RCC 7860 (cell line): ENCODE results near the gene DCDC2.
"Not testable (repeated sequence)": the region's sequence is repeated elsewhere in the genome, so short reads cannot be mapped to it uniquely, and the experiment has no call there.

Experiments
- DNase-seq: peaks from one replicate; pipeline ENCODE4 v3.0.0-alpha.2; 2015; ENCODE audit warnings: low spot score
- FAIRE-seq: peaks from 2 replicates; lab custom pipeline; 2012; peaks lifted over from hg19 to GRCh38; lab: Jason Lieb, UNC

DCDC2 gene

DNA sequence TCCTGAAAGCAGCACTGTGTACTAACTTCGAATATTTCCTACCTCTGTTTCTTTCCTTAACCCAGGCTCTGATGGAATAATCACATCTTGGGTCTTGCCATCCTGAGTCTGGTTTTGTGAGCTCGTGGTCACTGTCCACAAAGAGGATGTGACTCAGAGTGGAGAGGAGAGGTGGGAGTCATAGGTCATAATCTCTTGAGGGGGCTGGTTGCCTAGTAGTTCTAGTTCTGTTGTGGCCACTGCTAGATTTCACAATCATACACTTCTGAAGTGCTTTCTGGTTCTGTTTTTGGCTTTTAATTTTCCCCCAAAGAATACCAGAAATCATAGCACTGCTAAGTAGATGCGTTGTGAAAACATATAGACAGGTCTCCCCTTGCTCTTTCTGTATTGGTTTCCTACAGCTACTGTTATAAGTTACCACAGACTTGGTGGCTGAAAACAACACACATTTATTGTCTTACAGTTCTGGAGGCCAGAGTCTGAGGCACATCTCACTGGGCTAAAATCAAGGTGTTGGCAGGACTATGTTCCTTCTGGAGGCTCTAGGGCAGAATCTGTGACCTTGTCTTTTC, 129.1 kb downstream of the DCDC2 start:
- DNase-seq (peak; percentile 88), FAIRE-seq (peak; percentile 94)

DNA sequence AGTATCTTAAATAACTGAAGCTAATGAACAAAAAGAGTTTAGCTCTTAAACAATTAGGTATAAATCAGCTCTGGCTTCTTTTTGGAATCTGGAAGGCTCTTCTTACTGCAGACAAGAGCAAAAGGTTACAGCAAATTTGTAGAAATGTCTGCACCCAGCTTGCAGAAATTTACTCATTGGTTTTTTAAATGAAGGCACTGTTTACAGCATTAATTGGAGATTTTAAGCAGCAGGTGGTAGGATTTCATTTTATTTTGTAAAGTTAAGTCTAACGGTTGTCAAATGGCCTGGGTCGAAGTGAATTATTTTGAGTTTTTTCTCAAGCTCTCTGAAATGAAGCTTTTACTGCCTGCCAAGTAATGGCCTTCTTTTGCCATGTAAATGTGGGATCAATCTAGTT, 129.7 kb downstream of the DCDC2 start:
- DNase-seq = no peak
- FAIRE-seq = no peak

DNA sequence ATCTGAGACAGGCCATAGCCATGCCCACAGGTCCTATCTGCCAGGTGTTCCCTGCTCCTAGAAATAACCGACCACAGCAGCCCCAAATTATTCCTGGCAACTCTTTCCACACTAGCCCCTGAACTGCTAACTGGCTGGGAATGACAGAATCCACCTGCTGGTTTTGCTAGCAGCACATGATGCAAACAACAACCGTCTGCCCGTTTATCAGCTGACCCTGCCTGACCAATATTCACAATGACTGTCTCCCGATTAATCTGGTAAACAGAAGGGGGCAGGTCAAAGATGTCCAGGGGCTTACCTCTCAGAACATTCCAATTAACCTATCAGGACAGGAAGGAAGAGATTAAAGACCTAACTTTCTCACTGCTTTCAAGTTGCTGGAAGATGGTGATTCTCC, 130.3 kb downstream of the DCDC2 start:
- no peak for DNase-seq
- no peak for FAIRE-seq

DNA sequence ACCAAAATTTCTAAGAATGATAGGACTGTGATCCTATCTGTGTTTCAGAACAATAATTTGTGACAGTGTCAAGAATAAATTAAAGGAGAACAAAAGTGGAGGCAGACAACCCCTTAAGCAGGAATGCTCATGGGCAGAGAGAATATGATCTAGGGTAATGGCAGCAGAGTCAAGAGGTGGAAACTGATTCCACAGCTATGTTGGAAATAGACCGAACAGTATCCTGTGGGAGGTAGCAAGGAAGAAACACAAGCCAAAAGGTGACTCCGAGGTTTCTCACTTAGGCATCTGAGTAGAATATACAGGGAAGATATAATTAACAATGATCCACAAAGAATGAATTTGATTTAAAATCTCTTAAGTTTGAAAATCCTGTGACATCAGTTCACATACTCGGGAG, 131.3 kb downstream of the DCDC2 start:
- DNase-seq = no peak
- no peak for FAIRE-seq

DNA sequence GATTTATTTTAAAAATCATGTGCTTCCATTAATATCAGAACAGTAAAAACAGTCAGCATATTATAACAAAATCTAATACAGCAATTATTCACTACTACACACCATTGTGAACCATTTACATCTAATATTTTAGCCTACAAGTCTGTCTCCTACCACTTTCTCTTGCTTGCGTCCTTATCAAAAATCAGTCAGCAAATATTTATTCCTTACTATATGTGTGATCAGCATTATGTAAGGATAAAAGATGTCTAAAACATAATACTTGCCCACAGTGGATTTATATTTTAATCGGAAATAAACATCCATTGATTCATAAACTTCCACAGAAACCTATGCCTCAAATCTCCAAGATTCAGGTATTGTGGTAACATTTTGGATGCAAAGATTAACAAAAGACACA, 132.0 kb downstream of the DCDC2 start:
- DNase-seq (no peak), FAIRE-seq (no peak)

DNA sequence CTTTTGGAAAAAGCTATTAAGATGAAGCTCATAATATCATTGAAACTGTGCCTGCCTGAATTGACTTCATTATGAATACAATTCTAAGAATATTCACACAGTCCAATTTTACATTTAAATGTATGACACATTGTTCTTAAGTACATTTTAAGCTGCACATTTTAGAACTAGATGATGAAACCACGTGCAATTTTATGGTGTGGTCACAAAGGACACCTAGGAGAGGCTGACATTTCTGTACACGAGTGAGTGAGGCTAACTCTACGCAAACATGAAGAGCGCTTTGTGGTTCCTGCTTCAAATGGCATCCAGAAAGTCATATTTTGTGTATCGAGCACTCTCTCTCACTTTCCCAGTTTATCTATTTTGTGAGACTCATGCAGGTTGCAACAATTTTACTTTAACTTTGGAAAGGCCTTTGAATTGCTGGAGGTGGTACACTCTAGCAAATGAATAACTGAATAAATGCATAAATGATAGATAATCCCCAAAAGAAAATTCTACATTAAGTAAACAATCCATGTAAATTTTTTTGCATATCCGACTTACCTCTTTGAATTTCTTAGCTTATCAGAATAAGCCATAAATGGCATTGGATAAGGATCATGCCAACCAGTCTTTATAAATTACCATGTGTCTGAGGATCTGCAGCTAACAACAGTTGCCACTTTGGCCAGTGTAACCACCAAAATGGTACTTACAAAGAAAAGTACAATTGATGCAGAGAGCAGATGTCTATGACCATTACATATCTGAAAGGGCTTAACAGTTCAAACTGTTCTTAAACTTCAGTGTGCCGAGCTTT, 134.5 kb downstream of the DCDC2 start:
- FAIRE-seq (no peak), DNase-seq (no peak)

DNA sequence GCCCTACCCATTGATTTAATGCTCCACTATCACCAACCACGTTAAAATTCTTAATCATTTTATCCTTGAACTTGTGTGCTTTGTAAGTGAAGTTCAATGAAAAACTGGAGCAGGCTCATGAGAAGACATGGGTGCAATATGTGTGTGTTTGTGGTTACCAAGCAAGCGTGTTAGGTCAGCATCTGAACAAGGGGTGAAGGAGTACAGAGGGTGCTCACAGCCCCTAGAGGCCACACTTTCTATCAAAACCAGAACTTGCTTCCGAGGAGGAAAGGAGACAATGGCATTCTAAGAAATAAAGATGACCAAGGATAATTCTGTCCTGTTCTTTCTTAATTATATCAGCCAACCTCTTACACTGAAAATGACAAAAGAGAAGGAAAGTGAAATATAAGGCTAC, 138.2 kb downstream of the DCDC2 start:
- DNase-seq = no peak
- no peak for FAIRE-seq

DNA sequence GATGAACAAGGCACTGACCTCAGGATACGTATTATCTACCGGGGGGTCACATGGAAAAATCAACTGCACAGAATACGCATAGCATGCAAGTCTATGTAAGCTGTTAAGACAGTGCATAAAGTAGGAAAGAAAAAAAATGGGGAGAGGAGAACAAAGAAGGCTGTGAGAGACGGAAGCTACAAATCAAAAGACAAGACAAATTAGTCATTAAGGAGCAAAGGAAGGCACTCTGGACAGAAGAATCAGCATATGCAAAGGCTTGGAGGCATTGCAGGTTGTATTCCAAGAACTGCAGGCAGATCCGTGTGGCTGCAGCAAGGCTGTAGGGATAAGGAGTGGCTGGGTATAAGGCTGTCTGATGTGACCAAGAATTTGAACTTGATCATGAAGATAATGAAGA, 142.9 kb downstream of the DCDC2 start:
- no peak for FAIRE-seq
- DNase-seq = no peak

DNA sequence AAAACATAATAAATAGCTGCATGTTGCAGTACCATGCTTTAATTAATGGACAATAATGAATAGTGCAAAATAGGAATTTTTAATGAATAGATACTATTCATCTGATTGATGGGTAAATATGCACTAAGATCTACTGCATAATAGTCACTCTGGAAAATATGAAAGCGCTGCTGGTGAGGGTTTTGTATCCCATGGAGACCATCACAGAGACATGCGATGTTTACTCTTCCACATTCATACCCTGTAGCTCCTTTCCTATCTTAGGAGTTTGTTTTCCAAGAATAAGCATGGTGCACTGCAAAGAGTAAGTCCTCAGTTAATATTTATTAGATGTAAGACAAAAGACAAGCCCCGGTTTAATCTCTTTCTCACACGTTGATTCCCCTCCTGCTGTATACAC, 150.4 kb downstream of the DCDC2 start:
- no peak for FAIRE-seq
- no peak for DNase-seq

DNA sequence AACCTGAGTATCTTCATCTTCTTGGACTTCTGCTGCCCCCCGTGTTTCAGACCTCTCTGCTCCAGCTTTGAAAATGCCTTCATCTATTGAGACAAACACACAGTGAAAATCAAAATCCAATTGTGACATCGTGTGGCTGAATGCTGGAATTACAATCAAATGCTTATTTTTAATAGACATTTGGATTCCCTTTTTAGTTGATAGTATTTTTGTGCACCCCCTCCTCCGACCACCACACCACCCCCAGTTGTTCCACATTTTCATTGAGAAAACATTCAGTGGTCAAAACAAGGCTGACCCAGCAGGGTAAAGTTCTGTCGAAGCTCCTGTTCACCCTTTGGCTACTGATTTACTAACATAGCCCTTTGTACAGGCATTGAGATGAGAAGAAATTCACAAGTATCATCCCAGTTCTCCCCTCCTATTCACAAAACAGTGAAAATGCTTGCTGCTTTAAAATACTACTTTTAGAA, 152.8 kb downstream of the DCDC2 start:
- DNase-seq (peak; percentile 7), FAIRE-seq (peak; percentile 32)

DNA sequence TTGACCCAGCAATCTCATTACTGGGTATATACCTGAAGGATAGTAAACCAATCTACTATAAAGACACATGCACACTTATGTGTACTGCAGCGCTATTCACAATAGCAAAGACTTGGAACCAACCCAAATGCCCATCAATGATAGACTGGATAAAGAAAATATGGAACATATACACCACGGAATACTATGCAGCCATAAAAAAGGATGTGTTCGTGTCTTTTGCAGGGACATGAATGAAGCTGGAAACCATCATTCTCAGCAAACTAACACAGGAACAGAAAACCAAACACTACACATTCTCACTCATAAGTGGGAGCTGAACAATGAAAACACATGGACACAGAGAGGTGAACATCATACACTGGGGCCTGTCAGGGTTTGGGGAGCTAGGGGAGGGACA, 153.7 kb downstream of the DCDC2 start:
- not testable (repeated sequence) for FAIRE-seq, DNase-seq

DNA sequence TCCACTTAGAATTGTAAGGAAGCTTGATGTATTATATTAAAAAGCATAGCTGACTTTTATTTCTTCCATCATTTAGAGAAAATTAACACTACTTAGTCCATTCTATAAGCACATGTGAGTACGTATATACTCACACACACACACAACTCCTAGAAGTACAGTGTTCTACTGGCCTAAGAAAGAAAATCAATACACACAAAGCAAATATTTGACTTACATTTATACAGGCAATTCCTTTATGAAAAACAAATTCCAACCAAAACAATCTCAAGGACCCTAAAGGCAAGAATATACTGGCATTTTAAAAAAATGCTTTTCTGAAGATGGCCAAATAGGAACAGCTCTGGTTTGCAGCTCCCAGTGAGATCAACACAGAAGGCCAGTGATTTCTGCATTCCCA, 160.0 kb downstream of the DCDC2 start:
- no peak for DNase-seq
- FAIRE-seq = no peak

DNA sequence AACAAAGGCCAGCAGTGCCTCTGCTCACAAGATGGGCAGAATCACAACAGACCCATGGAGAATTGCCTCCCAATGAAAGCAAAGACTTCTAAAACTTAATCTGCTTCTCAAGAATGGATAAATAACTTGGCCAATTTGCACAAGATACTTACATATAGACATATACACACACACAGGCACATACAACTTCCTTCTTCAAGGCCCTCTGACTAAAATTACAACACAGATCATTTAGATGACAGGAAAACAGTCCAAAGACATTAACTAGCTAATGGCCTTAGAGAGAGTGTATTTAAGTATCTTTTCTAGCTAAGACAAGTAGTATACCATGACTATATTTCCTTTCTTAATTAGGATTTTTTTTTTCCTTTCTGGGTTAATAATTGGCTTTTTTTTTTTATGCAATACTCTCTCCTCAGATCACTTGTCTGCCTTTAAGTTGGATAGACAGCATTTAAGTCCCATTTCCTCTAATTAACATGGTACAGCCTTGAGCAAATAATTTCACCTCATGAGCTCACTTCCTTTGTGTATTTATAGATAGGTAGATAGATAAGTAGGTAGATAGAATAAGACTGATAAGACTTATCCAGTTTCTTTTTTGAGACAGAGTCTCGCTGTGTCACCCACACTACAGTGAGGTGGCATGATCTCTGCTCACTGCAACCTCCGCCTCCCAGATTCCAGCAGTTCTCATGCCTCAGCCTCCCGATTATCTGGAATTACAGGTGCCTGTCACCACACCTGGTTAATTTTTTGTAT, 161.8 kb downstream of the DCDC2 start:
- DNase-seq (no peak), FAIRE-seq (no peak)

DNA sequence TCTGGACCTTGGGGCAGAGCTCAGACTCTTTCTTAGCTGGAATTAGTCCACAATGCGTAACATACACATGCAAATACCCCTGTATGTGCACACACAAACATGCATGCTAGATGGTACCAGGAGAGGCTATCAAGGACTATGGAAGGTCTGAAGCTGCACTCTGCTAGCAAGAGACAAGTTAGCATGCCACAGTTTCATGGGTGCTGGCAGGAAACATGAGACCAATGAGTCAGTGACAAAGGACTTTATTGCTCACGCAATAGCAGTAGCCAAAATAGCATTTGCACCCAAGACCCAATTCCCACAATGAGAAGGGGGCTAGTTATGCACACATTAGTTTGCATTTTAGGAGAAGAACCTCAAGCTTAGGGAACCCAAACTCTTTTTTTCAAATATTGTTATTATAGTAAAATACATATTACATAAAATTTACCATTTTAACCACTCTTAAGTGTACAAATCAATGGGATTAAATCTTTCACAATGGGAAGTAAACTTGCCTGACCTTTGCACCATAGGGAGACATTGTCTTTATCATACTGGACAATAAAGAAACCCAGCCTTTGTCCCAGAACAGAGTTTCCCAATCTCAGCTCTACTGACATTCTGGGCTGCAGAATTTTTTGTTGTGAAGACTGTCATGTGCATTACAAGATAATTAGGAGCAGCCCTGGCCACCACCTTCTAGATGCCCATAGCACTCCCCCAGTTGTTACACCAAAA, 162.7 kb downstream of the DCDC2 start:
- no peak for FAIRE-seq
- DNase-seq = no peak

DNA sequence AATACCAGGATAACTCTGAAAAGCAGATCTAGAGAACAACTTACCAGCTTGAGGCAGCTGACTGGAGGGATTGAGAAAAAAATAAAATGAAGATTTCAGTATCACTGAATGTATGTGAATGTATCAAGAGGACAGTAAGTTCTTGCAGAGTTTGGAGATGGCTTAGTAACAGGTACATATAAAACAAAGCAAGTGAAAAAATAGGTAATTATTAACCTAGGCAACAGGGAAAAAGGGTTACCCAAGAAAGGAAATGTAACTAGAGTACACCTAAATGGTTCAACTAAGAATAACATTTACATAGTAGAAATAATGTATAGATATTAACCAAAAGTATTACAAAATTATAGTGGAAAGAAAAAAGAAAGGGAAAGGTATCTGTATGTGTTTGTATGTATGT, 164.5 kb downstream of the DCDC2 start:
- no peak for FAIRE-seq
- DNase-seq = no peak

DNA sequence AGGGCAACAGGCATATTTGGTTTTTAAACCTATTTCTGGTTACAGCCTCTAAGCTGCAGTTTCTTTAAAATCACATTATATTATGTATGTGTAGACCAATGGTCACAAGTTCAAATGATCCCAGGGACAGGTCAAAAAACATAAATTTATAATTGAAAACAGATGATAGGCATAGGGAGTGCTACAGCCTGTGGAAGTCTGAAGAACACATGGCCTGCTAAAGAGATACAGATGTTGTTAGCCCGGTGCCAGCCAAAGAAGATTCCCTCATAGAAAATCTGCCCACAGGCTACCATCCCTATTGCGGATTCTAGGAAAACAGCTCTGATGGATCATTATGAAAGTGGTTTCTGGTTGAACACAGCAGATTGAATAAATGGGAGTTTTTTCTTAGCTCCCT, 166.5 kb downstream of the DCDC2 start:
- FAIRE-seq (no peak), DNase-seq (no peak)

DNA sequence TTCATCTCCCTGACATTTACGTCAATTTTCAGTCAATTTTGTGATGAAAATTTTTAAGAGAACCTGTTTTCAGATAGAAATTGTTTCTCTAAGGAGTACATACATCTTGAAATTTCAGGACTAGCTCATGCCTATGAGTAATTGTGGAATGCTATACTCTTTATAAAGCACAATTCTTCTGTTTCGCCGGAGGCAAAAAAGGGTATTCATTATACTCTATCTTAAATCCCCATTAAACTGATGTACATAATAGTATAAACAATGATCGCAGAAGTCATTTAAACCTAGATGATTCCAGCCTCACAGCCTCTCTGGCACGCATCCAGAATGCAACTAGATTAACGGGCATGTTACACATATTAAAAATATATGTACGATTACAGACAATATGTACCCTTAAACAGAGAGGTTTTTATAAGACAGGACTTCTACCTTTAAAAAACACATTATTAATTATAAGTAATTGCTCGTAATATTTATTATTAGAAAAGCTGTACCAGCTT, 169.2 kb downstream of the DCDC2 start:
- no peak for DNase-seq
- FAIRE-seq = no peak

DNA sequence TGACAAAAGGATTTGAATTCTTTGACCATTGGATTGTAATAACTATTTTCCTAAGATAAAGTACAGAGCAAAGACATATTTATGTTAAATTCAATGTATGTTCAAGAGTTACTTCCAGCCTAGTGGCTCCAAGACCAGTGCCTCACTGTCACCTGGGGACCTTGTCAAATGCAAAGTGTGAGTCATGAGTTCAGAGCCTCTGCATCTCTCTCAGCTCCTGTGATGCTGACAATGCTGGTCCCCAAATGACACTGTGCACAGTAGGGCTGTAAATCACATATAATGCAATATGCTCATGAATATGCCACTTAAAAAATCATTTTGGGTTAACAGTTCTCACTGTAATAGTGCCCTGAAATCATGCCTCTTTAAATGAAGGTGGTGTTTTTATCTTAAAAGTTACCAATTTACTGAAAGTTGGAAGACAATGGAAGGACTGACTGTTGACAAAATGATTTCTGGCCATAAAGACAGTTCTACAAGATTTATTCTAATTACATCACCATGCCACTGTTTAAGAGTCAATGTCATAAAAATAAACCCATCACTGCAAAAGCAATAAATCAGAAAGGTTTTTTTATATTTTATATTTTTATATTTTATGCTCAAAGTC, 169.8 kb downstream of the DCDC2 start:
- FAIRE-seq = no peak
- no peak for DNase-seq

DNA sequence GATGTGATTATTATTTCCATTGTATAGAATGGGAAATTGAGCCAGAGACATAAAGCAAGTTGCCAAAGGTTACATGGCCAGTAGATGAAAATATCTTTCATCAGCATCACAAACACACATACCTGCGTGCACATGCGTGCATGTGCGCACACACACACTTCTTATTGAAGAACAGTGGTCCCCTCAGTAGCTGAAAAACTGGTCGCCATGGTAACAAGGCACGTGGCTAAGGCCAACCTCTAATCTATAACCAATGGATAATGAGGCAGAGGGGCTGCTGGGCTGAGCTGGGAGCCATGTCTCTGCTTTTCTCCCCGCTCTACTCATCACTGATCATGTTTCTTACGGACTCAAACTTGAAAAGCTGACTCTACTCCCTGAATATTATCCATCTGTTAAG, 171.5 kb downstream of the DCDC2 start:
- no peak for DNase-seq
- FAIRE-seq = no peak

DNA sequence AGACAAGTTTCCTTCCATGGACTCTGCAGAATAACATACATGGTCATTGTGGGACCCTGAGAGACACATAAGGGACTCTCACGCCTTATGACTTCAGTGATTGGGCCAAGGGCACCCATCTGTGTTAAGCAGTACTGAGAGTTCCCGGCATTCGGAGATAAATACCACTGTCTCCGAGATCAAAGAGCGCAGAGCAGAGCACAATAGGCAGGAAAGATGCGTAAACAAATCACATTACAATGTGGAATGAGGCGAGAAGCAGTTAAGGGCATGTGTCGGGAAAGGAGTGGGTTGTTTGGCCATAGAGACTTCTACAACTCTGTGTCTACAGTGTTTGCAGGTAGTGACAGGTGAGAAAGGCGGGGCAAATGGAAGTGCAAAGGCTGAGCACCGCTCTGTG, 174.3 kb downstream of the DCDC2 start:
- DNase-seq = no peak
- no peak for FAIRE-seq

DNA sequence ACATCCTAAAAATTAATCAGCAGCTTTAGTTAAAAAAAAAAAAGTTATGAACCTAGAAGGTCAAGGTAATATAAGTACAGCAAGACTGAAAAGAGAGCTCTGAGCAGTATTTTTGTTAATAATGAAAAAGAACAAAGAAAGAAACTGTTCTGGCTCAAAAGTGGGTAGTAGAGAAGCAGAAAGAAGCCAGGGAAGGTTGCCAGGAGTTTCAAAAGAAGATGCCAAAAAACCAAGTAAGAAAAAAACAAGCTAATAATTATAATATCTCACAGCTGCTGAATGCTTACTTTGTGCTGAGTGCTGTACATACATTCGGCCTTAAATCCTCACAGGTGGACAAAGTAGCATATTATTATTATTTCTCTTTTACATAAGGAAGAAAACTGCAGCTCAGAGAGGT, 200.0 kb downstream of the DCDC2 start:
- no peak for FAIRE-seq
- DNase-seq = no peak
